NCI-H510A (cell line): ENCODE measurements around the gene XPR1.
"Not testable (repeated sequence)": the region's sequence is repeated elsewhere in the genome, so short reads cannot be mapped to it uniquely, and the experiment has no call there.

Experiments
- DNase-seq: peaks from one replicate; lab custom pipeline; 2025; lab: John Stamatoyannopoulos, UW

XPR1 gene

DNA sequence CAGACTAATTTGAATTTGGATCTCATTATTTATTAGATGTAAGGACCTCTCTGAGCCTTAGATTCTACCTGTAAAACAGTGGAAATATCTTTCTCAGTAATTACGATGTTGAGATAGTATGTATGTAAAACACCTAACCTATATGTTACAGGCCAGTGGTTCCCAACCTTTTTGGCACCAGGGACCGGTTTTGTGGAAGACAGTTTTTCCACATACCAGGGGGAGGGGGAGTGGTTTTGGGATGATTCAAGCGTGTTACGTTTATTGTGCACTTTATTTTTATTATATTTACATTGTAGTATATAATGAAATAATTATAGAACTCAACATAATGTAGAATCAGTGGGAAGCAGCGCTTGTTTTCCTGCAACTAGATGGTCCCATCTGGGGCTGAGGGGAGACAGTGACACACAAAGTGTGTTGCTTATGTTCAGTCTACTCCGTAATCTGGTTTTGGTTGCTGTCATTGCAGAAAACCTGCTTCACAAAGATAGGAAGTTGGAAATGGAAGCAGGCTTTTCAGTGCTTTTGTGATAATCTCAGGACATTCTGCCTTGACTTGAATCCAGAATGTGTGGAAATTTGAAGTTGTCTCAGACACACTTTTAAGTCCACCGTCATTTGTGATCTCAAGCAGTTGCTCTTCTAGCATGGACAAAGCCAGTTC is 12.8 kb downstream of the XPR1 start:
- DNase-seq: no peak

DNA sequence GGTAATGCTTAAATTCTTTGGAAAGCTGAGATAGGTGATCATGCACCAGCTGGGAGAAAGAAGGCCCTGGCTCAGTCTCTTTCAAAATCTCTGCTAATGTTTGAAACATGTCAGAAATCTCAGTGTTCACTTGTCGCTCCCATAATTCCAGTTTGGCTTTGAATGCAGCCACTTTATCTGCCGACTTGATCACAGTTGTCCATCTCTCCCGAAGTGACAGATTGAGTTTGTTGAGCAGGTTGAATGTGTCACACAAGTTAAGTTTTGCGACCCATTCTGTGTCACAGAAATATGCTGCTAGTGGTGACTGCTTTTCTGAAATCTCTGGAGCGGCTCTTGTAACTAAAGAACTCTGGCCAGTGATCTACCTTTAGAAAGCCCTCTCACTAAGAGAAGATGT is 13.4 kb downstream of the XPR1 start:
- not testable (repeated sequence) for DNase-seq

DNA sequence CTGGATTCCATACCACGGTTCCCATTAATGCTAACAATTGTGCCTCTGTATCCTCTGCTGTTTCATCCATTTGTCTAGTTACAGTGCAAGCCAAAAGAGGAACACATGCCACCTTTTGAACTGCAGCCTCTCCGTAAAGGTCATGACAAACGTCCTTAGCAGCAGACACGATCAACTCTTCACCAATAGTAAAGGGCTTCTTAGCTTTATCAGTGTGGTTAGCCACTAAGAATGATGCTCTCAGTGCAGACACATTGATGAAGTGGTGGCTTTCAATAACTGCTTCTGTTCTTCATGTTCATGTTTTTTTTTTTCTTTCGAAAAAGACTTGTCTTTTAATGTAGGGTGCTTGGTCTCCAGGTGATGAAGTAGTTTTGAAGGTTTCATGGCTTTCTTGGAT is 14.3 kb downstream of the XPR1 start:
- DNase-seq: no peak

DNA sequence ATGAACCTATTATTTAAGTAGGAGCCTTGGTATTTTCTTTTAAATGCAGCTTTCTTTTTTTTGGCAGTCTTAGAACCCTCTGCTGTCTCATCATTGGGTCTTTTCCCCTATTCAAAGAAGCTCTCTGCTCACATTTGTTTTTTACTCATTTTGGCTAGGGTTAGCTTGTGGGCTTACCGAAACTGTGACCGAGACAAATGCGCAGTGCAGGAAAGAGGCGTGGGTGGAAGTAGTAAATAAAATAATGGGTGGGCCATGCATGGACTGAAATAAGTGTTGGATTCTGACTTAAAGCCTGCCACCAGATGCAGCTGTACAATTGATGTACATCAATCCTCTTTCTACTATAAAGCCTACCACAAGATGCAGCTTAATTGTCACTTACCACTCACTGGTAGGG is 14.7 kb downstream of the XPR1 start:
- DNase-seq: no peak

DNA sequence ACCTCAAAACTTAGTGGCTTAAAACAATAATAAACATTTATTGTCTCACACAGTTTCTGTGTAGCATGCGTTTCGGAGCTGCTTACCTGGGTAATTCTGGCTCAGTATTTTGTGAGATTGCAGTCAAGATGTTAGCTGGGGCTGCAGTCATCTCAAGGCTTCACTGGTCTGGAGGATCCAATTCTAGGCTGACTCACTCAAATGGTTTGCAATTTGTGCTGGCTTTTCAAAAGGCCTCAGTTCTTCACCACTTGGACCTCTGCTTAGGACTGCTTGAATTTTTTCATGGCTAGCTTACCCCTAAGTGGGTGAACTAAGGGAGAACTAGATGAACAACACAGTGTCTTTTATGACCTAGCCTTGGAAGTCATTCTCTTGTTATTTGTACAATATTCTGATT is 21.0 kb downstream of the XPR1 start:
- no peak for DNase-seq

DNA sequence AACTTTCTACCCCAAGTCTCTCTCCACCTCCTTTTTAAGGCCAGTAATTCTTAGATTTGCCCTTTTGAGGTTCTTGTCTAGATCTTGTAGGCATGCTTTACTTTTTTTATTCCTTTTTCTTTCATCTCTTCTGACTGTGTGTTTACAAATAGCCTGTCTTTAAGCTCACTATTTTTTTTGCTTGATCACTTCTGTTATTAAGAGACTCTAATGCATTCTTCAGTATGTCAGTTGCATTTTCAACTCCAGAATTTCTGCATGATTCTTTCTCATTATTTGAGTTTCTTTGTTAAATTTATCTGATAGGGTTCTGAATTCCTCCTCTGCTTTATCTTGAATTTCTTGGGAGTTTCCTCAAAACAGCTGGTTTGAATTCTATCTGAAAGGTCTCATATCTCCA is 30.9 kb downstream of the XPR1 start:
- DNase-seq: no peak

DNA sequence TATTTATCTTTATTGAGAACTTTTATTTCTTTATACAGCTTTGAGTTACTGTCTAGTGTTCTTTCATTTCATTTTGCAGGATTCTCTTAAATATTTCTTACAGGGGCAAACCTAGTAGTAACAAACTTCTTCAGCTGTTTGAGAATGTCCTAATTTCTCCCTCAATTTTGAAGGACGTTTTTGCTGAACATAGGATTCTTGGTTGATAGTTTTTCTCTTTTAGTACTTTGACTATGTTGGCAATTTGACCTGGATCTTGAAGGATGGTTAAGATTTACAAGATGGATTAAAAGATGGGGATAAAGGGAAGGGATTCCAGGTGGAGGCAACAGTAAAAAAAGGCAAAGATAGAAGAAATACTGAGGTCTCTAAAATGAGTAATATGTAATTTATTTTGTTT is 38.9 kb downstream of the XPR1 start:
- DNase-seq: no peak

DNA sequence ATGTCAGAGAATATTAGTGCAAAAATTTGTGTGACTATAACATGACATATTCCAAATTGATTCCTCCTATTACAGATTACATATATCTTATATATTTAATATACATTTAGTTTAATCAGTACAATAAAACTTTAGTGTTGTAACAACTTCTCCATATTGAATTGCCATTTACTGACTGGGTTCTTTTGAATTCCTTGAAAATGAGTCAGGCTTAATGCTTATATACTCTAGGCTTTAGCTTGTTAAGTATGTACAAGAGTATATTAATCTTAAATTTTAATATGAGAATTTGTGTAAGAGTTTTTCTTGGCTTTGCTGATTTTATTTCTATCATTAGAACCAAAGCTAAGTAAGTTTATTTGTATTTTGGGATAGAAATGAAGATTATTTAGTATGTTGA is 40.3 kb downstream of the XPR1 start:
- no peak for DNase-seq

DNA sequence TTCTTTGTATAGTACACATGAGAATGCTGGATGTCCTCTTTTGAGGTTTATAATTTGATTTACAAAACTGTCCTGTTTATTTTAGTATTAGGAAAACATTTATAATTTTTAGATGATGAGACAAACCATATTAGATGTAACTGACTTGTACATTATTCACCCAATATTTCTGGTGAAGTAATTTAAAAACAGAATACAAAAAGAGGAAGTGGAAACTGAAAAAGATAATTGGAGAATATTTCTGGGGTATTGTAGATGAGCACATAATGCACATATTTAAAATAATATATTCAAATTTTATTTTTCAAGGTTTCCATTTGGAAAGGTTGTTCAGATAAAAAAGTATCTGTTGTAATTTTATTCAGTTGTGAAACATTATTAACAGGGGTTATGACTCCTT is 40.7 kb downstream of the XPR1 start:
- no peak for DNase-seq

DNA sequence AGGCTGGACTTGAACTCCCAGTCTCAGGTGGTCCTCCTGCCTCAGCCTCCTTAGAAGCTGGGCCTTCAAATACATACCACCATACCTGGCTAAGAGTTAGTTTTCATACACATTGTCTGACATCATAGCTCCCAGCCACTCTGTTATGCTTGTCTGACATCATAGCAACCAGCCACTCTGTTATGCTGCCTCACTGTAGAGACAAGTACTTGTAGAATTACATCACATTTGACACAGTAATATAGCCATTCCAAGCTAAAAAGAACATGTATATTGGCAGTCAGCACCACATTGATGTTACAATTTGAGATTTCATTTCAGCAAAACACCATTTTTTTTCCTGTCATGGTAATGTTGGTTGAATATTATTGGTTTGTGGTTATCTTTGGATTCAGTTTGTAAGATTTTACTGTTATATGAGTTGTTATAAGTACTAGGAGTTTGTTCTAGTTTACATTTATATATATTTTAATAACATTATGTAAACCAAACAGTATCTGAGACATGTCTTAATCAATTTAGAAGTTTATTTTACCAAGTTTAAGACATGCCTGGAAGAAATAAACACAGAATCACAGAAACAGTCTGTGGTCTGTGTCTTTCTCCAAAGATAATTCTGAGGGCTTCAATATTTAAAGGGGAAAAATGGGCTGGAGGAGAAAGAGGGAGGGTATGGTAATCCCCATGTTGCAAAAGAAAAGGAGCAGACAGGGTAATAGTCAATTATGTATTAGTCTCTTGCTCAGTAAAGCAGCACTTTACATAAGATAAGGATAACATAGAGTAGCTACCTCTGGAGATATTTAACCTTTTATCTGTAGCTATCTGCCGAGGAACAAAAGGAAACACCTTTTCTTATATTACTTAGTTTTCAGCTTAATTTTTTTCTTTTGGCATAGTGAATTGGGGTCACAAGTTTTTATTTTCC is 43.0 kb downstream of the XPR1 start:
- DNase-seq: no peak

DNA sequence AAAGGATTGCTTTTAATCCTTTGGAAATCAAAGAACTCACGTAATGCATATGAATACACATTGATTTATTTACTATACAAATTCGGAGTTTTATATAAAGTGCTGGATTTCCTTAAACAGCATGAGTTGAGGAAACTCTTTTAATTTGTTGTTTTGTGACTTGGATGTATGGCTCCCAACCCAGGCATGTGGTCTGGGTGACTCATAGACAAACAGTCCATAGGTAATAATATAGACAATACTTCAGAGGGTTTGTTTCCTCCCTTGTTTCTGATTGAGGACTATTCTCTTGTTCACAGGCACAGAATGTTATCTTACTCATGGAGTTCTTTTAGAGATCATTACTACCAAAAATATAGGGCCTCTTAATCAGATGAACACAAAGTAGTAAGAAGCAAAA is 43.8 kb downstream of the XPR1 start:
- DNase-seq: no peak

DNA sequence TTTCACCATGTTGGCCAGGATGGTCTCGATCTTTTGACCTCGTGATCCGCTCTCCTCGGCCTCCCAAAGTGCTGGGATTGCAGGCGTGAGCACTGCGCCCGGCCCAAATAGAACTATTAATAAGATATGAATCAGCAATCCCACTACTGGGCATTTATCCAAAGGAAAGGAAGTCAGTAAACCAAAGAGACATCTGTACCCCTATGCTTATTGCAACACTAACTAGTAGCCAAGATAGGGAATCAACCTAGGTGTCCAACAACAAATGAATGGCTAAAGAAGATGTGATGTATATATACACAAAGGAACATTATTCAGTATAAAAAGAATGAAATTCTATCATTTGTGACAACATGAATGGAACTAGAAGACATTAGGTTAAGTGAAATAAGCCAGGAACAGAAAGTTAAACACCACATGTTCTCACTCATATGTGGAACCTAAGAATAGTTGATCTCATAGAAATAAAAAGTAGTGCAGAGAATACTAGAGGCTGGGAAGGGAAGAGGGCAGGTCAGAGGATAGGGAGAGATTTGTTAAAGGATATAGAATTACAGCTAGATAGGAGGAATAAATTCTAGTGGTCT is 48.8 kb downstream of the XPR1 start:
- DNase-seq: no peak

DNA sequence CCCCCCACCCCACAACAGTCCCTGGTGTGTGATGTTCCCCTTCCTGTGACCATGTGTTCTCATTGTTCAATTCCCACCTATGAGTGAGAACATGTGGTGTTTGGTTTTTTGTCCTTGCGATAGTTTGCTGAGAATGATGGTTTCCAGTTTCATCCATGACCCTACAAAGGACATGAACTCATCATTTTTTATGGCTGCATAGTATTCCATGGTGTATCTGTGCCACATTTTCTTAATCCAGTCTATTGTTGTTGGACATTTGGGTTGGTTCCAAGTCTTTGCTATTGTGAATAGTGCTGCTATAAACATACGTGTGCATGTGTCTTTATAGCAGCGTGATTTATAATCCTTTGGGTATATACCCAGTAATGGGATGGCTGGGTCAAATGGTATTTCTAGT is 51.3 kb downstream of the XPR1 start:
- DNase-seq: not testable (repeated sequence)

DNA sequence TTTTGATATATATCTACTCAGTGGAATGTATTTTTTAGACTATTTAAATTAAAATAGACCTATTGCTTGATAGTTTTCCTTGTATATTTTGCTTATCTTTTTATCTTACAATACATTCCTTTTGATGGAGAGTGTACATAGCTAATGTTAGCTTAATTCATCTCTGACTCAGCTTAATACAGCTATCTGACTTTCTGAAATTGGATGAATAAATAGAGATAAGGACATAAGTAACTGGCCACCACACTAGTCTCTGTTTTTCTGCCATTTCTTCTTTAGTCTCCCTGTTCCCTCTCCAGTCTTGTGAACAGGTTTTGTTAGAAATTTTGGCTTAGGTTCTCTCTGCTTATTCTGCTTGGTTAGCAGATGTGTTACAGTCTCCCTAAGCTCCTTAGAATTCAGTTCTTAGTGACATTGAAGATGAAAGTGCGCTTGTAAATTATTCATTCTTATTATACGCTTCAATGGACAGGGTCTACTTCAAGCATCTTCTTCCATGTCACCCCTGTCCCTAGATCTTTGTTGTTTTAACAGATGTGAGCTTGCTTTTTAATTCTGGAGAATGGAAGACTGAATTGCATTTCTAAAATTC is 59.6 kb downstream of the XPR1 start:
- DNase-seq: no peak

DNA sequence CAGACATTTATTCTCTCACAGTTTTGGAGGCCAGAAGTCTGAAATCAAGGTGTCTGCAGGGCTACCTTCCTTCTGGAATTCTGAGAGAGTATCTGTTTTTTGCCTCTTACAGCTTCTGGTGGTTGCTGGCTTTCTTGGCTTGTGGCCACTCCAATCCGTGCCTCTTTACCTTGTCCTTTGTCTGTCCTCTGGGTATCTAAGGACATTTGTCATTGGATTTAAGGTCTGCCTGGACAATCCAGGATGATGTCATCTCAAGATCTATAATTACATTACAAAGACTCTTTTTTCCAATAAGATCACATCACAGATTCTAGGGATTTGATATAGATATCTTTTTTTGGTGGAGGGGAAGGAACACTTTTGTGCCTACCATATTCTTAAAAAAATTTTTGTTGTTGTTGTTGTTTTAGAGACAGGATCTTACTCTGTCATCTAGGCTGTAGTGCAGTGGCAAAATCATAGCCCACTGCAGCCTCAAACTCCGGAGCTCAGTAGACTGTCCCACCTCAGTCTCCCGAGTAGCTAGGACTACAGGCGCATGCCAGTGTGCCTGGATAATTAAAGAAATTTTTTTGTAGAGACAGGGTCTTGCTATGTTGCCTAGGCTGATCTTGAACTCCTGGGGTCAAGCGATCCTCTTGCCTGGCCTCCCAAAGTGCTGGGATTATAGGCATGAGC is 61.9 kb downstream of the XPR1 start:
- no peak for DNase-seq

DNA sequence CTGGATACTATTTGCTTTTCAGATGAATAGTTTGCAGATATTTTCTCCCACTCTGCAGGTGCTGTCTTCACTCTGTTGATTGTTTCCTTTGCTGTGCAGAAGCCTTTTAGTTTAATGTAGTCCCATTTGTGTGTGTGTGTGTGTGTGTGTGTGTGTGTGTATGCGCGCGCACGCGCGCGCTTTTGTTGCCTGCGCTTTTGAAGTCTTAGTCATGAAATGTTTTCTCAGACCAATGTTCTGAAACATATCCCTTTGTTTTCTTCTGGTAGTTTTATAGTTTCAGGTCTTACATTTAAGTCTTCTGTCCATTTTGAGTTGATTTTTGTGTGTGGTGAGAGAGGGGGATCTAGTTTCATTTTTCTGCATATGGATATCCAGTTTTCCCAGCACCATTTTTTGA is 63.5 kb downstream of the XPR1 start:
- DNase-seq: no peak

DNA sequence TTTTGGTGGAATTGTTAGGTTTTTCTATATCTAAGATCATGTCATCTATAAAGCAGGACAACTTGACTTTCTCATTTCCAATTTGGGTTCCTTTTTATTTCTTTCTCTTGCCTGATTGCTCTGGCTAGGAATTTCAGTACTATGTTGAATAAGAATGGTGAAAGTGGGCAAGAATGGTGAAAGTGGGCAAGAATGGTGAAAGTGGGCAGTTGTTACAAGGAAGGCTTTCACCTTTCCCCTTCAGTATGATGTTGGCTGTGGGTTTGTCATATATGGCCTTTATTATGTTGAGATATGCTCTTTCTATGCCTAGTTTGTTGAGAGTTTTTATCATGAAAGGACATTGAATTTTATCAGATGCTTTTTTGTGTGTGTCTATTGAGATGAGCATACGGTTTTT is 64.5 kb downstream of the XPR1 start:
- DNase-seq: no peak

DNA sequence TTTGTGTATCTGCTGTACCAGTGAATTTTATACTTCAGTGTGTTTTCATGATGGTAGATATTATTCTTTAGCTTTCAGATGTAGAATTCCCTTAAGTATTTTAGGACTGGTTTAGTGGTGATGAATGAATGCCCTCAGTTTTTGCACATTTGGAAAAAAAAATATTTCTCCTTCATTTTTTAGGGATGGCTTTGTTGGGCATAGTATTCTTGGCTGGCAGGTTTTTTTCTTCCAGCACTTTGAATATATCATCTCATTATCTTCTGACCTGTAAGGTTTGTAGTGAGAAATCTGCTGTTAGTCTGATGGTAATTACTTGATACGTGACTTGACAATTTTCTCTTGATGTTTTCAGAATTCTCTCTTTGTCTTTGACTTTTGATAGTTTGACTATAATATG is 66.8 kb downstream of the XPR1 start:
- no peak for DNase-seq

DNA sequence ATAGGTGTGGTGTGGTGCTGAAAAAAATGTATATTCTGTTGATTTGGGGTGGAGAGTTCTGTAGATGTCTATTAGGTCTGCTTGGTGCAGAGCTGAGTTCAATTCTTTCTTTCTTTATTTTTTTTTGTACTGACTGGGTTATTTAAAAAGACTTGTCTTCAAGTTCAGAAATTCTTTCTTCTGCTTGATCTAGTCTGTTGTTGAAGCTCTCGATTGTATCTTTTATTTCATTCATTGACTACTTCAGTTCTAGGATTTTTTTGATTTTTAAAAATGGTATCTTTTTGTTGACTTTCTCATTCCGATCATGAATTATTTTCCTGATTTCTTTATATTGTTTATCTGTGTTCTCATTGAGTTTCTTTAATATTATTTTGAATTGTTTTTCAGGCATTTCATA is 70.6 kb downstream of the XPR1 start:
- DNase-seq: not testable (repeated sequence)

DNA sequence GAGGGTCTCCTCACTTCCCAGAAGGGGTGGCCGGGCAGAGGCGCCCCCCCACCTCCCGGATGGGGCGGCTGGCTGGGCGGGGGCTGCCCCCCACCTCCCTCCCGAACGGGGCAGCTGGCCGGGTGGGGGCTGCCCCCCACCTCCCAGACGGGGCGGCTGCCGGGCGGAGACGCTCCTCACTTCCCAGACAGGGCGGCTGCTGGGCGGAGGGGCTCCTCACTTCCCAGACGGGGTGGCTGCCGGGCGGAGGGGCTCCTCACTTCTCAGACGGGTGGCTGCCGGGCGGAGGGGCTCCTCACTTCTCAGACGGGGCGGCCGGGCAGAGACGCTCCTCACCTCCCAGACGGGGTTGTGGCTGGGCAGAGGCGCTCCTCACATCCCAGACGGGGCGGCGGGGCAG is 78.9 kb downstream of the XPR1 start:
- not testable (repeated sequence) for DNase-seq

DNA sequence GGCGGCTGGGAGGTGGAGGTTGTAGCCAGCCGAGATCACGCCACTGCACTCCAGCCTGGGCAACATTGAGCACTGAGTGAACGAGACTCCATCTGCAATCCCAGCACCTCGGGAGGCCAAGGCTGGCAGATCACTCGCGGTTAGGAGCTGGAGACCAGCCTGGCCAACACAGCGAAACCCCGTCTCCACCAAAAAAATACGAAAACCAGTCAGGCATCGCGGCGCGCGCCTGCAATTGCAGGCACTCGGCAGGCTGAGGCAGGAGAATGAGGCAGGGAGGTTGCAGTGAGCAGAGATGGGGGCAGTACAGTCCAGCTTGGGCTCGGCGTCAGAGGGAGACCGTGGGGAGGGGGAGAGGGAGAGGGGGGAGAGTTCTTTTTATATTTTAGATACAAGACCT is 79.4 kb downstream of the XPR1 start:
- not testable (repeated sequence) for DNase-seq

DNA sequence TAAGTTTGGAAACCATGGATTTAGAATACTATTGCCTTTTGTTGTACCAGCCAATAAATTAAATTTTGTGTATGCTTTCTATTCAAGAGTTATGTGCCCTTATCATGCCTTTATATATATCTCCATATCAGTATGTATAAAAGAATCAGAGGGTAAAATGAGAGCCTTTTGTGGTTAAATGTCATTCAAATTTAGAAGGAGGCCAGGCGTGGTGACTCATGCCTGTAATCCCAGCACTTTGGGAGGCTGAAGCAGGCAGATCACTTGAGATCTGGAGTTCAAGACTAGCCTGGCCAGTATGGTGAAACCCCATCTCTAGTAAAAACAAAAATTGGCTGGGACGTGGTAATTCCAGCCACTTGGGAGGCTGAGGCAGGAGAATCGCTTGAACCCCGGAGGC is 88.9 kb downstream of the XPR1 start:
- DNase-seq: no peak
